RKO (cell line): Measurements from ENCODE around the gene POLDIP3.
"Not testable (repeated sequence)": the region's sequence is repeated elsewhere in the genome, so short reads cannot be mapped to it uniquely, and the experiment has no call there.

Experiments
- DNase-seq: peaks from one replicate; pipeline ENCODE4 v3.0.0-alpha.2; 2016; ENCODE audit warnings: low spot score

Gene POLDIP3

GRCh38 chr22:42586381-42586780 is 28.3 kb downstream of the POLDIP3 start:
- no peak for DNase-seq

DNA sequence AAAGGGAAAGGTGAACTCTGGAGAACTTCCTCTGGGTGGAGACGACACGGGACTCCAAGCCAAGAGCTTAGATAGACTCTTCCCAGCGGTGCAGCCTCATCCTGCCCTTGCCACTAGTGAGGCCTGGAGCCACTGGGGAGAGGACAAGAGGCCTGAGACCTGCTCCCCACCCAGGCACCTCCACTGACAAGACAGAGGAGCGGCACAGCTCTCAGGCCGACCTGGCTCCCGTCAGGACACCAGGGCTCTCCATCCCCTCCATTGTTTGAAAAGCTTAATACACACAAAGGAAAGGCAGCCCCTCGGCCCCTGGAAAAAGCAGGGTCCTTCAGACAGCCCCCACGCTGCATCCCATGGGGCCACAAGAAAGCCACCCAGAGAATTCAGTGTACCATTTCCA is 29.6 kb downstream of the POLDIP3 start:
- DNase-seq, result no peak

DNA sequence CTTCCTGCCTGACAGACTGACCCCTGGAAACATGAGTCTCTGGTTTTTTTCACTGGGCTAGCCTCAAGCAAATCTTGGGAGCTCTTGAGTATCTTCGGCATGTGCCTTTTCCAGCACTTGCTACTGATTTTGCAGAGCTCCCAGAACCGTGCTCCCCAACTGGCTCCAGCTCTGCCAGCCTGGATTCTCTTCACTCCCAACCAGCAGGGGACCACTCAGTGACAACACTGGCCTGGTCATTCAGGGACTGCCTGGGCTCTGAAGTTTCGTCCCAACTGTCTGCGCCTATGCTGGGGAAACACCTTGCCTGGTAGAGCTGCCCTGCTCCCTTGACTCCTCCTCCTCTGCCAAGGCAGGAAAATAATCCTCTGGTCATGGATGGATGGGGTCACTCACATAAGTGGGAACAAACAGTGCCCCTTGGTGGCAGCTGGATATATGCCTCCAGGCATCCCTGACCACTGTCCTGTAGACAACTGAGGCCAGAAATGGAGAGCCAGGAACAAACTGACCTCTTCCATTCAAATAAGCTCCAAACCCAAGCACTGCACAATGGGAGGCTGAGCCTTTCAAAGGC is 30.2 kb downstream of the POLDIP3 start:
- DNase-seq, result no peak

GRCh38 chr22:42582987-42583386 is 31.7 kb downstream of the POLDIP3 start:
- no peak for DNase-seq

- DNase-seq, result peak; percentile 82
These were observed 32.6 kb downstream of the POLDIP3 start for GRCh38 chr22:42581762-42582716.

- not testable (repeated sequence) for DNase-seq
These were observed 33.4 kb downstream of the POLDIP3 start for GRCh38 chr22:42581194-42581761.

DNA sequence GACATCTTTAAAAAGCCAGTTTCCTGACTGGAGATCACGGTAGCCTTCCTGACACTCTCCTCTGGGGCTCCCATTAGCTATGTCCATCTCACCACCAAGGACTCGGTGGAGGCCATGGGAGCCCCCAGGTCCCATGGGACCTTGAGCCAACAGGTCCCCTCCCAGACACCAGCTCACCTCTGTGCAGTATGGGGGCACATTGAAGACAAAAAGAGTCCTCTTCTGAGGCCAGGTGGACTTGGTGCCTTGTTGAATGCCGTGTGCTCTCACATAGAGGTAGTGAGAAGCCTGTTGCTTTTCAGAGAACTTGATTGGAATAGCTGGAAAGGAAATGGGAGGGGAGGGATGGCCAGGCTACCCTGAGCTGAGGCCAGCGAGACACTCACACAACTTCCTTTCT is 34.6 kb downstream of the POLDIP3 start:
- DNase-seq, result not testable (repeated sequence)

- DNase-seq, result no peak
These were observed 37.0 kb downstream of the POLDIP3 start for GRCh38 chr22:42577623-42578240.

- DNase-seq, result not testable (repeated sequence)
These were observed 37.5 kb downstream of the POLDIP3 start for GRCh38 chr22:42577141-42577540.

DNA sequence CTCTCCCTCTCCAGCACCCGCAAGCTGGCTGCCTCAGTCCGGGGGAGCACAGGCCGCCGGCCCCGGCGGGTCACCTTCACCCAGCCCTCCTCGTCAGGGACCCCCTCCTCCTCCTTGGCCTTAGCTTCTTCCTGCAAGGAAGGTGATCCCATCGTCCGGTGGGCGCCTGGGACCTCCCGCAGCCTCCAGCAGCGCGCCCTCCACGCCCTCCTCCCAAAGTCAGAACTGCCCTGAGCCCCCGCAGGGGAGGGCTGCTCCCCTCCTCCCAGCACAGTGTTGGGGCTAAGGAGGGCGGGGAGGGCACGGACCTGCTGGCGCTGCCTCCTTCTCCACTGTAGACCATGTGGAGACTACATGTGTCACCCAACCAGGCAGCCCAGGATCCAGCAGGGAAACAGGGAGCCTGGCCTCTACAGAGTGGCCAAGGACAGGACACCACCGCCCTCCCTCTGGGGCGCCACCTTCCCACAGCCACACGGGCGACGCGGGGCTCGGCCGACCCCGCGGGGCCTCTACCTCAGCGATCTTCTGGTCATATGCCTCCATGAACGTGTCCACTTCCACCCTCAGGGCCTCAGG is 38.6 kb downstream of the POLDIP3 start:
- not testable (repeated sequence) for DNase-seq

DNA sequence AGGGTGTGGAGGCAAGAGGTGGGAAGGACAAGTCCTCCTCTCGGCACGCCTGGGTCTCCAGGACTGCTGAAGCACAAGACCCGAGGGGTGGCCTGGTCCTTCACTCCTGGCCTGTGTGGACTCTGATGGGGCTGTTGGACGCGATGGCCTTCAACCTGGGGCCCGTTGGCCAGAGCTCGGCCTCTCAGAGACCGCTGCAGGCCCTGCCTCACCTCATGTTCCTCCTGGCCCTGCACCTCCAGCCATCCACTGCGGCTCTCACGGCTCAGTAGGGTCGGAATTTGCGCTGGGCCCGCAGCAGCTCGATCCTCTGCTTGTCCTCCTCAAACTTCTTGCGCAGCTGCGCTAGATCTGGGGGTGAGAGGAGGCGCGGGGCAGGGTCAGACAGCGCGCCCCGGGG is 40.2 kb downstream of the POLDIP3 start:
- DNase-seq, result not testable (repeated sequence)

DNA sequence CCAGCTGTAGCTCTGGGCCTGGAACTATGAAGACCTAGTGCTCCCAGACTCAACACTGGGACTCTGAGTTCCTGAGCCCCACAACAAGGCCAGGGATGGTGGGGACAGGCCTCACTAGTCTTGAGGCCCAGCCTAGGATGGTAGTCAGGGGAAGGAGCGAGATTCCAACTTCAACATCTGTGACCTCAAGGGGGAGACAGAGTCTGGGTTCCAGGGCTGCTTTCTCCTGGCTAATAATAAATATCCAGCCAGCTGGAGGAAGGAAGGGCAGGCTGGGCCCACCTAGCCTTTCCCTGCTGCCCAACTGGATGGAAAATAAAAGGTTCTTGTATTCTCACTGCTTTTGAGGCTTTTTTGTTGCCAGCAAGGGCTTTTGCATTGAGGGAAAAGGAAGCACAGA is 40.6 kb downstream of the POLDIP3 start:
- not testable (repeated sequence) for DNase-seq

GRCh38 chr22:42571068-42571467 is 43.6 kb downstream of the POLDIP3 start:
- DNase-seq, result not testable (repeated sequence)

GRCh38 chr22:42570580-42570979 is 44.1 kb downstream of the POLDIP3 start:
- not testable (repeated sequence) for DNase-seq

- not testable (repeated sequence) for DNase-seq
These were observed 46.7 kb downstream of the POLDIP3 start for GRCh38 chr22:42567950-42568349.

DNA sequence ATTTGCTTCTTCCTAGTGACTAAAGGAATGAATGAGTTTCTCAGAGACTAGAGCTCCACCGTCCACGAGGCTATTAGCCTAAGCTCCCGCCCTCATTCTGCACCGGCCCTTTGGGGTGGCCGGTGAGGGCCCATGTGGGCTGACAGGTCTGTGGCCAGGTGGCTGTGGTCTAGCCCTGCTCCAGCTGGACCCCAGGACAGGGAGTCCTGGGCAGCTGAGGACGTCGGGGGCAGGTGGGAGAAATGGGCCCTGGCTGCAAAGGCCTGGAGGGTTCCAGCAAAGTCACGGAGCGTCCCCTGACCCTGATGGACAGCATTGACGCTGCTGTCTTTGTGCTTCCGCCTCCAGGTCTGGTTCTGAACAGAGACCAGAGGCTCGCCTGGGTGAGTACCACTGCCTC is 48.7 kb downstream of the POLDIP3 start:
- DNase-seq, result no peak

GRCh38 chr22:42564699-42565098 is 50.0 kb downstream of the POLDIP3 start:
- no peak for DNase-seq

- not testable (repeated sequence) for DNase-seq
These were observed 50.7 kb downstream of the POLDIP3 start for GRCh38 chr22:42563943-42564342.

GRCh38 chr22:42562684-42563083 is 52.0 kb downstream of the POLDIP3 start:
- DNase-seq, result no peak

GRCh38 chr22:42562279-42562678 is 52.4 kb downstream of the POLDIP3 start:
- DNase-seq, result no peak

DNA sequence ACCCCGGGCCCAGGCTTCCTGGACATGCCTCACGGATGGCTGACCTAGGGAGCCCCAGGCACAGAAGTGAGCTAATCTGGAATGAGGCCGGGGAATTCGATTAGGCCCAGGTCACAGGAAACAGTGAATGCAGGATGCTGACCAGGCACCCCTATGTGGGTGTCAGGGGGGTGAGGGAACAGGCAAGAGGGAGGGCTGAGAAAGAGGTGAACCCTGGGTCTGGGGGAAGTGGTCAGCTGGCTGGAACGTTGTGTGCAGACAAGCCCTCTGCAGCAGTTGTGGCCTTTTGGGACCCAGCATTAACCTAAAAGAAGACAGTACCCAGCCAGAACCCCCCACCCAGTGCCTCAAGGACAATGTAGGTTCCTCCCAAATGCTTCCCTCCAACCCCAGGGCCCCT is 52.8 kb downstream of the POLDIP3 start:
- DNase-seq, result no peak

DNA sequence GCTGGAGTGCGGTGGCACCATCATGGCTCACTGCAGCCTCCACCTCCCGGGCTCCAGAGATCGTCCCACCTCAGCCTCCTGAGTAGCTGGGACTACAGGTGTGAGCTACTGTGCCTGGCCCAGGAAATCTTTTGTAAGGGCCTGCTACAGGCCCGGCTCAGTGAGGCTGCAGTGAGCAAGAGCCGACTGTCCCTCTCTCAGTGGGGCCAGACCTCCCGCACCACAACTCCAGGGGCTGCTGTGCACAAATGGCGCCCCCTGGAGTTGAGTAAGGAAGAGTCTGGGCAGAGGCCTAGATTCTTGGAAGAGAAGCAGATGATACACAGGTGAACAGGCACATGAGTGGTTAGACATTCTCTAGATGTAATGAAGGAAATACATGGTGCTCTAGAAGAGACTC is 53.9 kb downstream of the POLDIP3 start:
- no peak for DNase-seq
